NCI-H526 (cell line): Measurements from ENCODE around the gene SCFD2.
A peak's percentile ranks its signal among the peaks of the same experiment; 100 is the strongest.

Source experiments
- DNase-seq, 2 experiments: peaks; one replicate each; lab custom pipeline; 2025; lab: John Stamatoyannopoulos, UW

SCFD2 gene

DNA sequence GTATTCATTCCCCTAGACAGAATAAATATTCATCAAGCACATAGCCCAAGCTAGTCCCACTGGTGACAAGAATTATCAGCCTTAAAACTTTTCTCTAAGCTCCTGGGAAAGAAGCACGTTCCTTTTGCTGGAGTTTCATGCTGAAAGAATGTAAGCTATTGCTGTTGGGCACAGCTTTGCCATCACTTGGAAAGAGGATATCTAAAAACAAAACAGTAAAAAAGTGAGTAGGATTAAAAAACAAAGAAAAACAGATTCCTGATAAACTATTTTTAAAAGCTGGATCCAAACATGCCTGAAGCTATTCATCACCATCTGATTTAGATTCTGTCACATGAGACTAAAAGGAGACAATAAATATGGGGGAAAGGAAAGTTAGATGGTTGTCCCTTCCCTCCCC lies 176.8 kb downstream of the SCFD2 start:
- DNase-seq: no peak

- peak; percentile 60 for DNase-seq
Observed at GRCh38 chr4:53186714-53187358, 179.0 kb downstream of the SCFD2 start.

DNA sequence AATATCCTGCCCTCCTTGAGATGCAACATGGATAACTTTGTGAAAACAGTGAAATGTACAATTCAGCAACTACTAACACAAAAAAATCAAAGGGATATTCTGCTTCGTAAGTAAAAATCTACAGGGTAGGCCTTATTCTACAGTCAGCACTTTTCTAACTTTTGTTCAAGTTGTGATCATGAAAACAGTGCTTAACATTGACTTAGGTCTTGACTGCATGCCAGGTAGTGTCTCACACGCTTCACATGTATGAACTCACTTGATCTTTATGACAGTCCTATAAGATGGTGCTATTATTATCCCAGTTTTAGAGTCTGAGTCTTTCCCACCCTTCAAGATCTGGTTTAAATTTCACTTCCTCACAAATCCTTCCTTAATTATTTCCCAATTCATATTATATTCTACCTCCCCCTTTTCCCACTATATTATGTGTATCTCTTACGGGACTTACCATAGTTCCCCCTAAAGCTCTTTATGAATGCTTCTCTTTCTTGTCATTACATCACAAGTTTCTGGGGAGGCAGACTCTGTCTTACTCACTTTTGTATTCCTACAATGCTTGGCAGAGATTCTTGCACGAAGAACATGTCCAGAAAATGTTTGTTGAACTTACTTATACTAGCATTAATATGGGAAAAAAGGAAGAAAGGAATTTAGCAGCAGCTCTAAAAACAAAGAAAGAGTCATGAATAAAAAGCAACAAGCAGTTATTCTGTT lies 179.8 kb downstream of the SCFD2 start:
- no peak for DNase-seq

GRCh38 chr4:53183754-53184153 lies 182.1 kb downstream of the SCFD2 start:
- no peak for DNase-seq

GRCh38 chr4:53177751-53178150 lies 188.1 kb downstream of the SCFD2 start:
- peak in 1 of 2 experiments; percentile 2 for DNase-seq

GRCh38 chr4:53175640-53176039 lies 190.2 kb downstream of the SCFD2 start:
- no peak for DNase-seq

DNA sequence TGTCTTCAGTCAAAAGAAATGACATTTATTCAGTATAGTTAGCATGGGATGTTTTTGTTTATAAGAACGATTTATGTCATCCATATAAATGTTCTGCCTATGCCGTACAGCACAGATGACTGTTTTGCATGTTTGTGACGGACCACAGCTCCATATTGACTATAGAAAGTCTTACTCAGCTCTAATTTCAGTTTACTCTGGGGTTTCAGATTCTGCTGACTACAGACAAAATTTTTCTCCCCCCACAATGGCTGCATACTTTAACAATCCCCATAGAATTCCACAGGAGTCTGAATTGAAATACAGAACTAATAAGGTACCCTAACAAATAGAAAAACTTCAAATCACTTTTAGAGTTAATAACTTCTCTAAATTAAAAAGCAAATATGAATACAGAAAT lies 191.0 kb downstream of the SCFD2 start:
- peak in 1 of 2 experiments; percentile 33 for DNase-seq

DNA sequence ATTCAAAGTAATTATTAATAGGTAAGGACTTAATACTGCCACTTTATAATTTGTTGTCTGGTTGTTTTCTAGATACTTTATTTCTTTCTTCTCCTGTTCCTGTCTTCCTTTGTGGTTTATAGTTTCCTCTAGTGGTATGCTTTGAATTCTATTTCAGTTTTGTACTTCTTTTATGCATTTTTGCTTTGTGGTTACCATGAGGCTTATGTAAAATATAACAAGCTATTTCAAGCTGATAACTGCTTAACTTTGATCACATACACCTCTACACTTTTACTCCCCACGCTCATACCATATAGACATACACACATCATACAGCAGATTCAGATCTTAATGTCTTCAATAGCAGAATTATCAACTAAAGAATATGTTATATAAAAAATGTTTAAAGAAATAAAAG lies 192.3 kb downstream of the SCFD2 start:
- no peak for DNase-seq

- no peak for DNase-seq
Observed at GRCh38 chr4:53171797-53172196, 194.1 kb downstream of the SCFD2 start.

GRCh38 chr4:53169695-53170617 lies 195.9 kb downstream of the SCFD2 start:
- no peak for DNase-seq

- DNase-seq: no peak
Observed at GRCh38 chr4:53168228-53168627, 197.6 kb downstream of the SCFD2 start.

- DNase-seq: no peak
Observed at GRCh38 chr4:53162969-53163368, 202.9 kb downstream of the SCFD2 start.

- no peak for DNase-seq
Observed at GRCh38 chr4:53161787-53162433, 204.0 kb downstream of the SCFD2 start.

GRCh38 chr4:53161051-53161786 lies 204.6 kb downstream of the SCFD2 start:
- DNase-seq: no peak

GRCh38 chr4:53156896-53157295 lies 209.0 kb downstream of the SCFD2 start:
- no peak for DNase-seq

DNA sequence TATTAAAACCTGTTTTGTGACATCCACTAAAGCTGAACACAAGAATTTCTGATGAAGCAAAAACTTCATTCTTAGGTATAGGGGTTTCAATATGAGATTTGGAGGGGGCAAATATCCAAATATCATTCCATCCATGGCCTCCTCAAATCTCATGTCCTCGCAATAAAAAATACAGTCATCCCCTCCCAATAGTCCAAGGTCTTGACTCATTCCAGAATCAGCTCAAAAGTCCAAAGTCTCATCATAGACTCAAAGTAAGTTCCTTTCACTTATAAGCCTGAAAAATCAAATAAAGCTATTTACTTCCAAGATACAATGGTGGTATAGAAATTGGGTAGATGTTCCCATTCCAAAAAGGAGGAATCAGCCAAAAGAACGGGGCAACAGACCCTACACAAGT lies 213.4 kb downstream of the SCFD2 start:
- no peak for DNase-seq

GRCh38 chr4:53151489-53151788 lies 214.4 kb downstream of the SCFD2 start:
- no peak for DNase-seq

GRCh38 chr4:53150631-53151488 lies 215.0 kb downstream of the SCFD2 start:
- no peak for DNase-seq

GRCh38 chr4:53147711-53148110 lies 218.2 kb downstream of the SCFD2 start:
- DNase-seq: no peak

DNA sequence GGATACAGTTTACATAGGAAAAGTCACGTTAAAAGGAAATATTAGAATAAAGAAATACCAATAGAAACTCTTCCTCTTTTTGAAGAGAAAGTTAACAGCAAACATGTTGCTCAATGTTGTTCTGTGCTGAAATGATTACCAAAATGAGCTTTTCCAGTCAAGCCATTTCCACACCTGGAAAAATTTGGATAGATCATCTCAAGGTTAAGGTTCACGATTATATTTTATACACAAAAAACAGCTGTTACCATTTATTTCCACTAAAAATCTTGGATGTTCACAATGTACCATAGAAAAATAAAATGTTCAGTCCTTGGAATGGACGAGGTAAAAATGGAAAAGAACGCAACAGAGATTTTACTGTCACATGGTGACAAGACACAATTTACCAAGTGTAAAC lies 218.7 kb downstream of the SCFD2 start:
- no peak for DNase-seq

DNA sequence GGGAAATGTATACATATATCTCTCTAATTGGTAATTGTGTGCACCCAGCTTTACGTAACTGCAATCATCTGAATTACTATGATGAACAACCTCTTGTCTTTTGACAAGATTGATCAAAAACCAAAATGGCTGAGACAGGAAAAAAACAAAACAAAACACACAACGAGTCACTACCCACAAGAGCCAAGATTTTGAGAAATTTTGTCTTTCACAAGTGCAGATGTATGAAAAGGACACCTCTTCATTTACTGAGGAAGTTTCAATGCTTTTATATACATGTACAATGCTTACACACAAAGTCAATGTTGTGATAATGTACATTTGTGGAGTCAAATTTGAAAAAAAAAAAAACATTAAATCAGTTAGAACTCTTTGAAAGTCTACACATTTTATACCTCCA lies 224.6 kb downstream of the SCFD2 start:
- DNase-seq: no peak
